GM12873 (cell line): ENCODE data around the gene ABL2.

Experiments used
- TF ChIP-seq, protein P1 (sequence below): IDR thresholded peaks from 2 replicates; pipeline ENCODE4 v1.5.1; 2012; ENCODE audit warnings: low read depth, mild to moderate bottlenecking, moderate library complexity, low read length, control low read depth; ENCODE audit not compliant: insufficient read depth; ENCODE audit errors: missing control alignments

ABL2 gene

GRCh38 chr1:179120736-179121135, 108.7 kb downstream of the ABL2 start:
- TF ChIP-seq, protein P1, sequence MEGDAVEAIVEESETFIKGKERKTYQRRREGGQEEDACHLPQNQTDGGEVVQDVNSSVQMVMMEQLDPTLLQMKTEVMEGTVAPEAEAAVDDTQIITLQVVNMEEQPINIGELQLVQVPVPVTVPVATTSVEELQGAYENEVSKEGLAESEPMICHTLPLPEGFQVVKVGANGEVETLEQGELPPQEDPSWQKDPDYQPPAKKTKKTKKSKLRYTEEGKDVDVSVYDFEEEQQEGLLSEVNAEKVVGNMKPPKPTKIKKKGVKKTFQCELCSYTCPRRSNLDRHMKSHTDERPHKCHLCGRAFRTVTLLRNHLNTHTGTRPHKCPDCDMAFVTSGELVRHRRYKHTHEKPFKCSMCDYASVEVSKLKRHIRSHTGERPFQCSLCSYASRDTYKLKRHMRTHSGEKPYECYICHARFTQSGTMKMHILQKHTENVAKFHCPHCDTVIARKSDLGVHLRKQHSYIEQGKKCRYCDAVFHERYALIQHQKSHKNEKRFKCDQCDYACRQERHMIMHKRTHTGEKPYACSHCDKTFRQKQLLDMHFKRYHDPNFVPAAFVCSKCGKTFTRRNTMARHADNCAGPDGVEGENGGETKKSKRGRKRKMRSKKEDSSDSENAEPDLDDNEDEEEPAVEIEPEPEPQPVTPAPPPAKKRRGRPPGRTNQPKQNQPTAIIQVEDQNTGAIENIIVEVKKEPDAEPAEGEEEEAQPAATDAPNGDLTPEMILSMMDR: no peak

- TF ChIP-seq, protein P1: no peak
Observed at GRCh38 chr1:179119513-179119912, 110.0 kb downstream of the ABL2 start.

DNA sequence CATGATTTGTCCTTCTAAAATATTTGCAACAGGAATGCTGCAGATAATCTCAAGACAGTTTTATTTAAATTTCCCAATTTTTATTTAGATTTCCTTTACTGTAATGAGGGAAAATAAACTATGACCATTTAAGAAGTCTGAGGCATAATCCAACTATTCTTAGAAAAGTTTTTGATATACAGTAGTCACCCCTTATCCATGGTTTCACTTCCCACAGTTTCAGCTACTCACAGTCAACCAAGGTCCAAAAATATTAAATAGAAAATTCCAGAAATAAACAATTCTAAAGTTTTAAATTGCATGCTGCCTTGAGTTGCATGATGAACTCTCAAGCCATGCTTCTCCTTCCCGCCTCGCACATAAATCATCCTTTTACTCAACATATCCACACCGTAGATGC, 114.3 kb downstream of the ABL2 start:
- TF ChIP-seq, protein P1: no peak

DNA sequence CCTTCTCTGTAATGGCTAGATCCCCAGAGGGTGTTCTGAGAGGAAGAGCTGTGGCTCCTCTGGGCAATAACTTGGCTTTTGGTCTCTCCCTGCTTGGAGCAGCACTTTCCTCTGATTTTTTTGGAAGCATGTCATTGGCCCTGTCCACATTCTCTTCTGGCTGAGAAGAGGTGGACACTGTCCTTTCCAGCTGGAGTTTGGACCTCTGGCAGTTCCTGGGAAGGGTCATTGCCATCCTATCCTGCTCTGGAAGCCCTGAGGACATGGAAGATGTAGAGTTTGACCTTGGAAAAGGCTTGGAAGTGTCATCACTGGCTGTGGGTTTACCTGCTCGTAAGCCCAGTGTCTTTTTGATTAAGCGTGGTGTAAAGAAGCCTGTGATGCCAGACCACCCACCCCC, 120.8 kb downstream of the ABL2 start:
- TF ChIP-seq, protein P1: no peak

DNA sequence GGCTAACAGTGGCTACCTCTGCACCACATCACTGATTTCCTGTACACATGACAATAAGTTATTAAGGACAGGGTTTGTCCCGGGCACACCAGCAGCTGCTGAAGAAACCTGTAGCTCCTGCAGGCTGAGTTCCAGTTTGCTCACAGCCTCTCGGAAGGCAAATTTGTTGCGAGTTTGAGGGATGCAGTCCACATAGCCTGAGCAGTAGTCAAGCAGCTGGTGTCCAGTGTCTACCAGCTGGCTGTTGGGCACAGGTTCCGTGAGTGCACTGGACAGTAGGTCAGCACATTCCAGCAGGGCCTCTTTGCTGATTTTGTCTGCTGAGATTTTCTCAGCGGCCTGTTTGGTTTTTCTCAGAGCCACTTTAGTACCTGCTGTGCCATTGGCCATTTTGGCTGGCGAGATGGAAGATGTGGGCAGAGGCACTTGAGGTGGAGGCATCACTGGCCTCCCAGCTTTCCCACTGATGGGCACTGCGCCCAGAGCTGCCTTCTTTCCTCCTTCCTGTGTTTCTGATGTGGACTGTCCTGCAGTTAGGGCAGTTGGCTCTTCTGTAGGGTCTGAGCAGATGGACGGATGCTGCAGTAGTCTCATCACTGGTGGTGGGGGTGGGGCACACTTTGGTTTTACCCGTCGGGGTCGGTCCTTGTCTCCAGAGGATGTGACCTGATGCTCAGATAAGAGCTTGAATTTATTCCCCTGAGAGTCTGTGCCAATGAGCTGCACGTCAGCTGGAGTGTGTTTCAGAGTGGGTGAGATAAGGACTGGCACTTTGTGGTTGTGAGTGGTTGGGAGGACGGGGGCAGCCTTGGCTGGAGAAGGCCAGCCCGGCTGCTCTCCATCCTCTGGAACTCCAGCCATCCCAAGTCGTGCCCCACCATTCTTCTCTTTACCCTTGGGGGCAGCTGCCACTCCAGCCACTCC, 121.5 kb downstream of the ABL2 start:
- TF ChIP-seq, protein P1: no peak

DNA sequence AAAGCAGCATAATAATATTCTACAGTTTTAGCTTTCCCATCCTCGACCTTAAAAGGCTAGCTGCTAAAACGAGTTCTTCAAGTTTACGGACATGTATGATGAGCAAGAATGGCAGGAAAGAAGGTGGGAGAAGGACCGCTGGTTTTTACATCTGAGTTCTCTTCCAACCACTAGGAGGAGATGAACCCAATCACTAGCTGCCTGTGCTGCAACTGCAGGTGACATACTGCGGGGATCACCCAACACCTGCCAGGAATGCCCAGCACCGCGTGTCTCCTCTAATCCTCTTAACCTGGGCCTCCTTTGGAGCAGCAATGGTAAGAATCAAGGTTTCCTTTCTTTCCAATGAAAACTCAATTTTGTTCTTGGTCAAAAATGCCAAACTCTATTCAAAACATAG, 124.1 kb downstream of the ABL2 start:
- TF ChIP-seq, protein P1: peak; percentile 57

DNA sequence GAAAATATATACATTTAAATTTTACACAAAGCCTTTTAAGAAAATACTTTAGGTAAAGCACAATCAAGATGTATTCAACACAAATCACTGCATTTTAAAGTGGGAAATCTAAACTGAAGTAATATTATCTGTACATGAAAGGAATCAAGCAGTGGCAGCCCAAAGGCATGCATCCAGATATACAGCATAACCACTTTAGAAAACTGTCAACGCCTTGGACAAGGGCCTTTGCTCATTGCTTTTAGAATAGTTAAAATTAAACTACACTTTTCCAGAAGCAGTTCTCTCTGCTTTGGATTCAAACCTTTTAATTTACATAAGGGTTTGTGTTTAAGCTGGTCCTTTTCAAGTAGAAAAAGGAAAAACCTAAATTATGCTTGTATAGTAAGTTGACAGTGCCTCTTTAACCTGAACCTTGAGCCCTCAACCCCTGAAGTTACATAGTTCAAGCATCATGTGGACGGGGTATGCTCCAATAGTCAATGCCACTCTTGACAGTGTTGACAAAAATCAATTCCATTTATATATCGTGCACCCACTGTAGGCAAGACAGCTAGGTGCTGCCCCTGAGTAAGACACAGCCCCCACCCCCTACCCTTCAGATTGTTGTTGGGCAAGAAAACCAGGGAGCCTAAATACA, 124.7 kb downstream of the ABL2 start:
- TF ChIP-seq, protein P1: no peak
